ENCODE results near the gene E2F6.

E2F6 gene, protein sequence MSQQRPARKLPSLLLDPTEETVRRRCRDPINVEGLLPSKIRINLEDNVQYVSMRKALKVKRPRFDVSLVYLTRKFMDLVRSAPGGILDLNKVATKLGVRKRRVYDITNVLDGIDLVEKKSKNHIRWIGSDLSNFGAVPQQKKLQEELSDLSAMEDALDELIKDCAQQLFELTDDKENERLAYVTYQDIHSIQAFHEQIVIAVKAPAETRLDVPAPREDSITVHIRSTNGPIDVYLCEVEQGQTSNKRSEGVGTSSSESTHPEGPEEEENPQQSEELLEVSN

GRCh38 chr2:11465485-11466306 is at the start of gene E2F6:
E2F6 (minus strand) TSS chr2:11466161; CDS start chr2:11465879, 282 bp downstream.
- DNase-seq = peak; percentile 81

- DNase-seq = no peak
Measured at GRCh38 chr2:11515490-11515981, 49.6 kb upstream of the E2F6 start.

- no peak for DNase-seq
Measured at GRCh38 chr2:11514904-11515303, 48.9 kb upstream of the E2F6 start.

DNA sequence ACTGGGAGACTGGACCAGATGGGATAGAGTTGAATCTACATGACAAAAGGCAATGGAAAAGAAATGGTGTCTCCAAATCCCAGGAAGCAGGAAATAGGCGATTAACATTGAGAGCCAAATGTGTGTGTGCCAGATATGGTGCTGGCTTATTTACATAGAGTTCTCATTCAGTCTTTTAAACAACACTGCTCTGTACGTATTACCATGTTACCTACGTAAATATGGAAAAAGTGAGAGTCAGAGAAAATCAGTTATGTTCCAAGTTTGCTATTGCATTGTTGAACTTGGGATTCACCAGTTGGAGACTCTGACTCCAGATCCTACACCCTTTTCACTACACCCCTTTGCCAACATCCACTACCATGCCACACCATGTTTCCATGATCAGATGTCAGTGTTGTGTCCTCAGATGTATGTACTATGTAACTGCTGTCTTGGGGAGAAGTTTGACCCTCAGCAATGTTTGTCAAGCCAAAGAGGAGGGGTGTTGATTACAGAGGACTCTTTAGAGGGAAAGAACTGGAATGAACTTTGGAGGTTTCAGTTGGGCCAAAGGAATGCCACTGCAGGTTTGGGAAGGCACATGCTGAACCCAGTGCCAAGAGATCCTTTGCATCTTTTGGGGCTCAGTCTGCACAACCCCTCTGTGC is 48.2 kb upstream of the E2F6 start:
- no peak for DNase-seq

DNA sequence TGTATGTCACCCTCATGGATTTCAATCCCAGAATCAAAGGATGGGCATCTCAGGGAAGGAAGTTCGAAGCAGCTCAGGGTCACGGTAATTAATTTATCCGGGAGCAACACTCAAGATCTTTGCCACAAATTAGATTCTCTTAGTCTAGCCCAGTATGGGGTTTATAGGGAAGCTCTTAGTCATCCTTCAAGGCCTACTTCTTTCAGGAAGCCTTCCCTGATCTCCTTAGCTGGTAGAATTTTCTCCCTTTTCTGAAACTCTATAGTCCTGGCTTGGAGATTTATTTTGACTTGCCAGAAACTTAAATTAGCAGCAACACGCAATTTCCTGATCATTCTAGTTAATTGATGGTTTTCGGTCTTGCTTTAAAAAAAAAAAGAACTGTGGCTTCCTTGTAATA is 47.4 kb upstream of the E2F6 start:
- no peak for DNase-seq

- DNase-seq = no peak
Measured at GRCh38 chr2:11512431-11512830, 46.5 kb upstream of the E2F6 start.

DNA sequence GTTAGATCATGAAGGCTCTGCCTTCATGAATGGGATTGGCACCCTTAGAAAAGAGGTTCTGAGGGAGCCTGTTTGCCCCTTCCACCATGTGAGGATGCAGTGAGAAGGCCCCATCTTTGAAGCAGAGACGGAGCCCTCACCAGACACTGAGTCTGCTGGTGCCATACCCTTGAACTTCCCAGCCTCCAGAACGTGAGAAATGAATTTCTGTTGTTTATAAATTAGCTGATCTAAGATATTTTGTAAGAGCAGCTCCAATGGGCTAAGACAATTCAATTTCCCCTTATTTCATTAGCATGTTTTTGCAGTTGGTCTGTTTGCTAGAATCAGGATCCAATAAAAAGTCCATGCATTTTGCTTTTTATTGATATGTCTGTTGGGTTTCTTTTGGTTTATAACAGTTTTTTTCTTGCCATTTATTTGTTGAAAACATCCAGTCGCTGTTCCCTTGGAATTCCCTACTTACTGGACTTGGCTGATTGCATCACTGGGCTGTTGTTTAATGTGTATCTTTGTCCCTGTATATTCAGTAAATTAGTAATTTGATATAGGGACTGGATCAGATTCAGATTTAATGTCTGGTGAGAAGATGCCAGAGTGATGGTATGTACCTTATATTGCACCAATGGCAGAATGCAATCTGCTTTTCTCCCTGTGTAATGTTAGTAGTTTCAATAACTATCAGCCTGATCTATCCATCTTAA is 43.8 kb upstream of the E2F6 start:
- no peak for DNase-seq

DNA sequence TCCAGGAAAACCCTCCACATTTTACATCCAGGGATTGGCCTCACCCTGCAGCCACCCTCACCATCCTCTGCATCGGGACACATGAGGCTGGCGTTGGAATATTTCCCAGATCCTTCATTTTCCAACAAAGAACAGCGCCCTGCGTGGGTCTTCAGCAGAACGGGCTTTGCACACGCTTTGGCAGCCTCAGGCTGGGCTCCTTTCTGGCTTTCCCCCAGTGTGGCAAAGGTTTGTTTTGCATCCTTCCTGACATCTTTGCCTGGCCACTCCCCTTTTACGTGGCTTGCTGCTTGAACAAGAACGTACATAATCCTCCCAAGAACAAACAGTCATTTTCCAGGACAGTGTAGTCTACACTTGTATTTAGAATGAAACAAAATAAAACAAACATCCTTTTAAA is 42.3 kb upstream of the E2F6 start:
- no peak for DNase-seq

DNA sequence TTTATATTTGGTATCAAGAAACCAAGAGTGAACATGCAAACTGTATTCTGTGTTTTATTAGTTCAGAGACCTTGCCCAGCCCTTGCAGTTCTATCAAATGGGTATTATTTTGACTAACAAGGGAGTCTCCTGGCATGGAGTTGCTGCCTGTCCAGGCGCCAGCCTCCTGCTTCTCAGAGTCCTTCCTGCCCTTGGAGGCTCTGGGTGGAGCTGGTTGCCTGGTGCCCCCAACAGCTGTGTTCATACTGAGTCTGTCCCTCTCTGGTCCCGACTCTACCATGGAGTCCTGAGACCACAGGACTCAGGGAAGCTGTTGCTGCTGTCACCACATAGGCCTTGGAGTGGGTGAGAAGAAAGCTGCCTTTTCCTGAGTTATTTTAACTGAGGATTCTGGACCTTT is 41.6 kb upstream of the E2F6 start:
- DNase-seq = no peak

DNA sequence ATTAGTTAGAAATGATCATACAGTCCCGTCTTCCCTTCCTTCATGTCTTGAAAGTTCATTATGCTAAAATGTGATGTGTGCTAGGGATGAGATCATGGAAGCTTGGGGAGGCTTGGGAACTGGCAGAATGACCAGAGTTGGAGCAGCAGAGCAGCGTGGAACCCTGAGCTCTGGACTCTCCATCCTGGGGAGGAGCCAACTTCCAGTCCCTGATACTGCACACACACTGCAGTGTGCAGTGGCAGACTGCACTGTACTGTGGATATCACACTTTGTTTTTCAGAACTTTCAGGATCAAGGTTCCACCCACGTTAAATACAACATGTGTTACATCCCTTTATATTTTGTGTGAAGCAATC is 40.6 kb upstream of the E2F6 start:
- DNase-seq = no peak

DNA sequence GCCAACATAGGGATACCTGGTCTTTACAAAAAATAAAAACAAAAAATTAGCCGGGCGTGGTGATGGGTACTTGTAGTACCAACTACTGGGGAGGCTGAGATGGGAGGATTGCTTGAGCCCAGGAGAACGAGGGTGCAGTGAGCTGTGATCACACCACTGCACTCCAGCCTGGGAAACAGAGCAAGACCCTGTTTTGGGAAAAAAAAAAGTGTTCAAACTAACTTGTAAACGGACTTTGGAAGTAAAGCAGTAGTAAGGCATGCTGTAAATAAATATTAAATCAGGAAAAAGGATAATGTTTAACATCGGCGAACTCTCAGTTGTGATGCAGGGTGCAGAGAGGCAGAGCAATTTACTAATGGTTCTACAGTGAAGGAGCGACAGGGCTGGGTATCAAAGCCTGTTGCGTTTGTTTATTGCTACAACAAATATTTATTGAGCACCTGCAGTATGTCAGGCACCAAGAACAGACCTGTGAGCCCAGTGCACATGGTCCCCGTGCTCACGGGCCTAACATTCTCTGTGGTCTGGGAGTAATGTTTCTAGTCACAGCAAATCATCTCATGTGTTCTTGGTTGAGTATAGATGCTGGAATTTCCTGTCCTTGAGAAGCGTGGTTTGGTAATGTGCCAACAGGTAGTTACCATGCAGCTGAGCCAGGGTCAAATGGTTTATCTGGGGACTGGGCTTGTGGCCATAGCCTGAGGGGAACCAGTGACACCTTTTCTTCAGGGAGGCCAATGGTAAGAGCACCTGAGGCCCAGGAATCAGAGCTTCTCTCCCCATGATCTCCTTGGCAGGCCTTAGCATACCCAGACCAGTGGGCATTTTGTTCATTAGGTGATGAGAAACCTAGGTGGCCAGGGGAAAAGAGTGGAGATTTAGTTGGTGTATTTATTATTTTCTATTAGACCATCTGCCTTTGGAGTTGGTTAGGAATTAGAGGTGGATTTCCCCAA is 40.0 kb upstream of the E2F6 start:
- no peak for DNase-seq

- DNase-seq = no peak
Measured at GRCh38 chr2:11503354-11503927, 37.5 kb upstream of the E2F6 start.

DNA sequence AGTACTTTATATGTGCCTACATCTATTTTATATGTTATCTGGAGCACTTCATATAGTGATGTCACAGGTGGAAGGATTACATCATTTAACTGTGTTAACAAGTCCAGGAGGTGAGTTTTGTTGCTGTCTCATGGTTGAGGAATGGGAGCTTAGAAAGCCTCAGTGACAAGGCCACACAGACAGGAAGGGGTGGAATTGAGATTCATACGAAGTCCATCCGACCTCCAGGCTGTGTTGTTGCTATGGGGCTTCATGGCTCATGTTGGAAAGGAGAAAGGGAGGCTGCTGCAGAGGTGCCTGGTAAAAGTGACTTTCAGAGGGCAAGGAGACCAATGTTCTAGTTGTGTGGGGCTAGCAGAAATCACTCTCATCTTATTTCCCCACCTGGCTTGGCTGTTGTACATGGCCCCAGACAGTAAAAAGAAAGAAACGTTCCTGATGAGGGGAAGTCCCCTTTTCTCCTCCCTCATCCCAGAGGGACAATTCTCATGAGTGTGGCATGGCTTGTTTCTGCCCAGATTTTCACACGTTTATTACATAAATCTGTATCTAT is 36.9 kb upstream of the E2F6 start:
- no peak for DNase-seq

DNA sequence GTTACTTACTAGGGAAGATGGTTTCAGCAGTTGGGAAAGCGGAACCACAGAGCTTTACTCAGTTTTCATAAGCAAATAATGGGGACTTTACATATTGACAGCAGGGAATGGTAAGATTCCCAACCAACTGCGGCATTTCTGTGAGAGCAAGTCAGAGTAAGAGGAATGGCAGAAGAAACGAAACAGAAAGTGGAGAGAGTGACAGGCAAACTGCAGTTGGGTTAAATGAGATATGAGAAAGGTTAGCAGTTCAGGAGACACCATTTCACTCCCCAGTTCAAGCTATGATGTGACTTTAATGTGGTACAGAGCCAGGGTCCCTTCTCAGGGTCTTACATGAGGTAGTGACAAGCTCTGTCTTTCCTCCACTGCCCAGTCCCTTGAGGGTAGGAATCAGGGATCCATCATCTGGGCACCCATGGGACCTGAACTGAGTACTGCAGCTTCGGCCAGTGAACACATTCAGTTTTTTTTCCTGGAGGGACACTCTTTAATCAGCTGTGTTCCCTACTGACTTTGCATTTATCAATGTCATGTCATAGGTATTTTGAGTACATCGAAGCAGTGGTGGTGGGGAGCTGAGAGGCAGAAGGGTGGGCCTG is 34.8 kb upstream of the E2F6 start:
- no peak for DNase-seq

- DNase-seq = no peak
Measured at GRCh38 chr2:11499081-11499743, 33.3 kb upstream of the E2F6 start.

GRCh38 chr2:11498543-11499034 is 32.6 kb upstream of the E2F6 start:
- no peak for DNase-seq

DNA sequence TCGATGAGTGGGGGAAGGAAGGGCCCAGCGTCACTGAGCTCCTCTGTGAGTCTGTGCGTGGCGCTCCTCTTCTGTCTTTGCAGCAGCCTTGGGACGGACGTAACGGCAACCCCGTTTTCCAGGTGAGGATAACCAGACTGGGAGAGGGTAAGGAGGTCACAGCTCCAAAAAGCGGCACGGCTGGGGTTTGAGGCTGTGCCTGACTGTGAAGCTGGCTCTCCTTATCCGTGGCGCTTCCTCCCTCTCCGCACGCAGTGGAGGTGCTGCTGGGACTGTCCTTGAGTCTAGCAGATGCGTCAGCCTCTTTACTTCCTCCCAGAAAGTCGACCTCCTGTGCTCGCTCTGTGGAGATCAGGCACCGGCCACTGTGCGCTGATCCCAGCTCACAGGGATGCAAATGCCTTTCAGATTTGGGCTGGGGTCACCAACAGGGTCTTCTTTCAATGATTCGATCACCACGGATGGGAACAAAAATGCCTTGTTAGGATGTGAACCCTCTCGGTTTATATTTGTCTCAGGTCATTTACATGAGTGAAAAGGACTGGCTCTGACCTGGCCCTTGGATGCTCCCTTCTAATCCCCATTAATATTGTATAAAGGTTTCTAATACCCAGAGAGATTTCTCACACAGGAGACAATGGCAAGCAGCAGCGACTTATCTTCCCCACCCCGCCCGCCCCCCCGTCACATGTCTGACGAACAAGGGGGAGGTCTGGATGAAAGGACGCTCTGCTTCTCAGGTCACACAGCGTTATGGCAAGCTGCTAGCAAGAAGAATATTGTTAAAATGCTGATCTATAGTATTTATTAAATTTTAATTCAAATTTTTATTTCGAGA is 30.1 kb upstream of the E2F6 start:
- DNase-seq = no peak

DNA sequence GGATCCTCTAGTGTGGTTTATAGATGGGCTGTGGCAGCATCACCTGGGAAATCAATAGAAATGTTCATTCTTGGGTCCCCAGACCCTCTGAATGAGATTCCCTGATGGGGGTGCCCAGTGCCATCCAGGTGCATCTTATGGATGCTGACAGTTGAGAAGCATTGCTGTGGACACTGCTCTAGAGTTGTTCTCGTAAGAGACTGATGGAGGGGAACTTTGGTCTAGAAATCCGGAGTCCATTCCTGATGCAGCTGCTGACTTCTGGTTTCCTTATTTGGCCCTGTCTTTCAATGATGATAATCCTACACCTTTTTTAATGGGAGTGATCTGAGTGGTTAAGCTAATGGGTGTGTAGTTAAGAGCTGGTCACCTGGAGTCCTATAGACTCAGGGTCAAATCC is 28.3 kb upstream of the E2F6 start:
- no peak for DNase-seq

DNA sequence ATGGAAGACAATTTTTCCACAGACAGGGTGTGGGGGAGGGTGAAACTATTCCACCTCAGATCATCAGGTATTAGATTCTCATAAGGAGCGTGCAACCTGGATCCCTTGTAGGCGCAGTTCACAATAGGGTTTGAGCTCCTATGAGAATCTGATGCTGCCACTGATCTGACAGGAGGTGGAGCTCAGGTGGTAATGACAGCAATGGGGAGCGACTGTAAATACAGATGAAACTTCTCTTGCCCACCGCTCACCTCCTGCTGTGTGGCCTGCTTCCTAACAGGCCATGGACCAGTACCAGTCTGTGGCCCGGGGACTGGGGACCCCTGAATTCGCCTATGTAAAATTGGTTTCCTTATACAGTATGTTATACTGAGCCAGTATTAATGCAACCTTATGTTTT is 27.3 kb upstream of the E2F6 start:
- no peak for DNase-seq
